ENCODE results near the gene GPR55.

The GPR55 gene

DNA sequence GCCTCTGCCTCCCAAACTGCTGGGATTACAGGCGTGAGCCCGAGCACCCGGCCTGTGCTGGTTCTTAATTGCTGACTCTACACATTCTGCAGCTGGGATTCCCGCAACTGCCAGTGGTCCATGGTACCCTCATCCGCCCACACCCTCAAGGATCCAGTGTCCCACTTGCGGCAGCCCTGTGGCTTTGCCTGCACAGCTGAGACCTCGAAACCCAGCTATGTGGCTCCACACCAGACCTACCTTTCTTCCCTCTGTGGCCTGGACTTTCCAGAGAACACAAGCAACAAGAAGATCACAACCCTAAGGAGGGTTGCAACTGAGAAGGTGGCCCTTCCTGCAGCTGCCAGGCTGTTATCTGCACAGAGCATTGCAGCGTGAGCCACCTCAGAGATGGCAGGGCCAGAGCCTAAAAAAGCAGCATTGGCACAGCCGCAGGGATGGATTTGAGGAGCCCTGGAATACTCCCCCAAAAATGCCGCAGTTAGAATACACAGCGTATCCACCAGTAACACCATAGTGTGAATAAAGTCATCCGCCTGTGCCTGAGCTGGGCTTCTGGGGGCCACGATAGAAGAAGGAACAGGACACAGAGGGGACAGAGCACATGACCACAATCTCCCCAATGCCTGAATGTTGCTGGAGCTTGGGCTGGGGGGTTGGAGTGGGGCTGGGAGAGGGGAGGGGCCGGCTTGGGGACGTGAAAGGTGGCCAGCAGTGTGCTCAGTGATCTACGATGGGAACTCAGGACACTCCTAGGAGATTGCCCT lies 1.9 kb downstream of the GPR55 start:
- TF ChIP-seq, protein P1, sequence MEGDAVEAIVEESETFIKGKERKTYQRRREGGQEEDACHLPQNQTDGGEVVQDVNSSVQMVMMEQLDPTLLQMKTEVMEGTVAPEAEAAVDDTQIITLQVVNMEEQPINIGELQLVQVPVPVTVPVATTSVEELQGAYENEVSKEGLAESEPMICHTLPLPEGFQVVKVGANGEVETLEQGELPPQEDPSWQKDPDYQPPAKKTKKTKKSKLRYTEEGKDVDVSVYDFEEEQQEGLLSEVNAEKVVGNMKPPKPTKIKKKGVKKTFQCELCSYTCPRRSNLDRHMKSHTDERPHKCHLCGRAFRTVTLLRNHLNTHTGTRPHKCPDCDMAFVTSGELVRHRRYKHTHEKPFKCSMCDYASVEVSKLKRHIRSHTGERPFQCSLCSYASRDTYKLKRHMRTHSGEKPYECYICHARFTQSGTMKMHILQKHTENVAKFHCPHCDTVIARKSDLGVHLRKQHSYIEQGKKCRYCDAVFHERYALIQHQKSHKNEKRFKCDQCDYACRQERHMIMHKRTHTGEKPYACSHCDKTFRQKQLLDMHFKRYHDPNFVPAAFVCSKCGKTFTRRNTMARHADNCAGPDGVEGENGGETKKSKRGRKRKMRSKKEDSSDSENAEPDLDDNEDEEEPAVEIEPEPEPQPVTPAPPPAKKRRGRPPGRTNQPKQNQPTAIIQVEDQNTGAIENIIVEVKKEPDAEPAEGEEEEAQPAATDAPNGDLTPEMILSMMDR (IDR thresholded peaks at IDR 0.05; ENCODE audit: low read length) = no peak
- no peak for TF ChIP-seq EZH2 (IDR thresholded peaks at IDR 0.05; ENCODE audit: borderline replicate concordance, low read length)
- no peaks in the 10 kb centered on the region for H3K36me3 ChIP-seq (ENCODE audit: insufficient read depth, low read length)
- no peak overlapping the region for H3K27ac ChIP-seq (ENCODE audit: low read depth, low read length, poor library complexity, severe bottlenecking)
- no peaks in the 10 kb centered on the region for H3F3A ChIP-seq (ENCODE audit: insufficient read depth, low read length)
- H3K9me2 ChIP-seq (ENCODE audit: low read depth, low read length) = no peaks in the 10 kb centered on the region
- no peaks in the 10 kb centered on the region for H4K20me1 ChIP-seq (ENCODE audit: insufficient read depth, low read length)
- H3K9me3 ChIP-seq (ENCODE audit: low read length) = no peaks in the 10 kb centered on the region
- H3K4me1 ChIP-seq (ENCODE audit: insufficient read depth, low read length, severe bottlenecking) = peaks cover 9% of the 10 kb centered on the region
- H3K4me3 ChIP-seq (ENCODE audit: low read depth, low read length, poor library complexity, severe bottlenecking) = no peak overlapping the region
- H3K79me2 ChIP-seq (ENCODE audit: insufficient read depth, low read length) = no peaks in the 10 kb centered on the region
- H3K27me3 ChIP-seq (ENCODE audit: insufficient read depth, low read length) = peaks cover 5% of the 10 kb centered on the region; the same call in 1 of the 2 replicates
- H2AFZ ChIP-seq (ENCODE audit: low read length) = no peak overlapping the region
- H3K9ac ChIP-seq (ENCODE audit: low read length) = no peak overlapping the region
- H3K4me2 ChIP-seq (ENCODE audit: low read length) = no peak overlapping the region

- Histone ChIP-seq H3K79me2 (ENCODE audit: insufficient read depth, low read length) (no peaks in the 10 kb centered on the region), H4K20me1 (ENCODE audit: insufficient read depth, low read length) (no peaks in the 10 kb centered on the region), H3K9me2 (ENCODE audit: low read depth, low read length) (no peaks in the 10 kb centered on the region), H3K4me1 (ENCODE audit: insufficient read depth, low read length, severe bottlenecking) (peaks cover 9% of the 10 kb centered on the region), H3K4me3 (ENCODE audit: low read depth, low read length, poor library complexity, severe bottlenecking) (no peak overlapping the region), H3K36me3 (ENCODE audit: insufficient read depth, low read length) (no peaks in the 10 kb centered on the region), H3F3A (ENCODE audit: insufficient read depth, low read length) (no peaks in the 10 kb centered on the region), H3K9me3 (ENCODE audit: low read length) (no peaks in the 10 kb centered on the region), H3K27me3 (ENCODE audit: insufficient read depth, low read length) (peaks cover 5% of the 10 kb centered on the region; the same call in 1 of the 2 replicates), H3K27ac (ENCODE audit: low read depth, low read length, poor library complexity, severe bottlenecking) (no peak overlapping the region), H3K9ac (ENCODE audit: low read length) (no peak overlapping the region), H2AFZ (ENCODE audit: low read length) (no peak overlapping the region), H3K4me2 (ENCODE audit: low read length) (no peak overlapping the region)
- TF ChIP-seq, protein P1 (IDR thresholded peaks at IDR 0.05; ENCODE audit: low read length) = no peak
- no peak for TF ChIP-seq EZH2 (IDR thresholded peaks at IDR 0.05; ENCODE audit: borderline replicate concordance, low read length)
Observed at GRCh38 chr2:230921806-230922595, 3.0 kb downstream of the GPR55 start.

GRCh38 chr2:230920167-230920566 lies 4.9 kb downstream of the GPR55 start:
- TF ChIP-seq EZH2 (IDR thresholded peaks at IDR 0.05; ENCODE audit: borderline replicate concordance, low read length) = no peak
- no peaks in the 10 kb centered on the region for H3K9me3 ChIP-seq (ENCODE audit: low read length)
- H3K4me1 ChIP-seq (ENCODE audit: insufficient read depth, low read length, severe bottlenecking) = peaks cover 9% of the 10 kb centered on the region
- H2AFZ ChIP-seq (ENCODE audit: low read length) = no peak overlapping the region
- no peak overlapping the region for H3K4me2 ChIP-seq (ENCODE audit: low read length)
- no peak overlapping the region for H3K9ac ChIP-seq (ENCODE audit: low read length)
- H3K9me2 ChIP-seq (ENCODE audit: low read depth, low read length) = no peaks in the 10 kb centered on the region
- H3K4me3 ChIP-seq (ENCODE audit: low read depth, low read length, poor library complexity, severe bottlenecking) = no peak overlapping the region
- peaks cover 5% of the 10 kb centered on the region; the same call in 1 of the 2 replicates for H3K27me3 ChIP-seq (ENCODE audit: insufficient read depth, low read length)
- no peak overlapping the region for H3K27ac ChIP-seq (ENCODE audit: low read depth, low read length, poor library complexity, severe bottlenecking)
- H3F3A ChIP-seq (ENCODE audit: insufficient read depth, low read length) = no peaks in the 10 kb centered on the region
- no peaks in the 10 kb centered on the region for H4K20me1 ChIP-seq (ENCODE audit: insufficient read depth, low read length)
- no peaks in the 10 kb centered on the region for H3K36me3 ChIP-seq (ENCODE audit: insufficient read depth, low read length)
- no peaks in the 10 kb centered on the region for H3K79me2 ChIP-seq (ENCODE audit: insufficient read depth, low read length)
